Measurements from ENCODE around the gene WDR91.

WDR91 gene

DNA sequence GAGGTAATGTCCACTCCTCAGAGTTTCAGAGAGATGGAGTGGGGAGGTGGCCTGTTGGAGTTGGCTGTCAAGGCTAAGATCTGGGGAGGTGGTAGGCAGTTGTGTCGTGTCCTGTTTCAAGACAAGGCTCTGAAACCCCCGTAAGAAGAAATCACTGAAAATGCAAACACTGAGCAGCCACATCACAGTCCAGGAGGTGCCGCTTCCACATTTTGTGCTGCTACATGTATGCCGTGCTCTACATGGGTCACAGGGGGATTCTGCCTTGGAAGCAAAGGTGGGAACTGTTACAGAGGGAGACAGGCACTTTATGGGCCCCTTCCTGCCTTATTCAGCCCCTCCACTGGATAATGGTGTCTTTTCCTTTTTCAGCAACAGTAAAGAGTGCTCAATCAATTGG is 11.9 kb downstream of the WDR91 start:
- no peak for DNase-seq (ENCODE audit: low read depth, low spot score)

- DNase-seq (ENCODE audit: low read depth, low spot score) = no peak
Observed at GRCh38 chr7:135197906-135198655, 13.2 kb downstream of the WDR91 start.

GRCh38 chr7:135197343-135197742 is 14.0 kb downstream of the WDR91 start:
- no peak for DNase-seq (ENCODE audit: low read depth, low spot score)

- DNase-seq (ENCODE audit: low read depth, low spot score) = no peak
Observed at GRCh38 chr7:135195968-135196629, 15.2 kb downstream of the WDR91 start.

GRCh38 chr7:135195156-135195555 is 16.2 kb downstream of the WDR91 start:
- no peak for DNase-seq (ENCODE audit: low read depth, low spot score)

DNA sequence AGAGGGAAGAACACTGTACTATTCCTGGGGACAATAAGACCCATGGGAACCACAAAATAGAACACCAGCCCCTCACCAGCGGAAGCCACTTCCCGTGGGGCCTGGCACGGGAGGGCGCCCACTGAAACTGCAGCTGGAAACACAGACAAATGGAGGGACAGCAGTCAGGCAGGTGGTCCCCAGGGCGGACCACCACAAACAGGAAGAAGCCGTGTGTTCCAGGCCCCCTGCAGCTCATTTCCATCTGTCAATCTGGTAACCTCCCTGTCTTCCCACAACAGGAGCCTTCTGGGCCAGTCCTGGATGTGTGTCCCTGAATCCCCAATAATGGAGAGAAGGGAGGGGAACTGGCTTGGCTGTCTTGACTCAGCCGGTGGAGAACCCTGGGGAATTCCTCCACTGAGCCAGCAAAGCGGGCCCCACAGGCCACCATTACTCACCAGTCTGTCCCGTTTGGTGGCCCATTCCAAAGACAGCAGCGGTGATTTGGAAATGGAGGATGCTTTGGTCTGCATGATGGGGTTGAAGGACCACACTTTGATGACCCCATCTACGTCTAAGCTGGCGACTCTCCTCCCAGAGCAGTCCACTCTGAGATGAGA is 16.7 kb downstream of the WDR91 start:
- no peak for DNase-seq (ENCODE audit: low read depth, low spot score)

GRCh38 chr7:135193615-135194081 is 17.7 kb downstream of the WDR91 start:
- DNase-seq (ENCODE audit: low read depth, low spot score) = no peak

GRCh38 chr7:135192914-135193536 is 18.3 kb downstream of the WDR91 start:
- no peak for DNase-seq (ENCODE audit: low read depth, low spot score)

- DNase-seq (ENCODE audit: low read depth, low spot score) = no peak
Observed at GRCh38 chr7:135190703-135191102, 20.6 kb downstream of the WDR91 start.

GRCh38 chr7:135189961-135190360 is 21.4 kb downstream of the WDR91 start:
- DNase-seq (ENCODE audit: low read depth, low spot score) = no peak

DNA sequence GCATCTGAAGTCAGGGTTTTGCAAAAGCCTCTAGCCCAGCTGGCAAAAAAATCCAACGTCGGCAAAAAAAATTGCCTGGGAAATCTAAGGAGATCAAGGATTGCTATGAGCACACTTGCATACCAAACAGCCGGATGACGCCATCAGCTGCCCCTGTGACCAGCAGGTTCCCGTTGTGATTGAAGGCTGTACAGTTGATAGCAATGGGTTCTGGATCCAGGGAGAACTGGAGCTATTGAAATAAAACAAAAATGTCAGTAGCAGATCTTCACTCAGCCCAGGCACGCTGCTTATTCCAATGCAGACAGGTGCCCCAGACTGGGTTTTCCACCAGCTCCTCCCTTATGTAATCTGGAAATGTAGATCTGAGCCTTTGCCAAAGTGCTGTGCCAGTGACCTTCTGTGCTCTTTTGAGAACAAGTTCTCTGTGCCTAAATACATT is 22.1 kb downstream of the WDR91 start:
- DNase-seq (ENCODE audit: low read depth, low spot score) = no peak

- no peak for DNase-seq (ENCODE audit: low read depth, low spot score)
Observed at GRCh38 chr7:135188298-135188984, 22.9 kb downstream of the WDR91 start.

- no peak for DNase-seq (ENCODE audit: low read depth, low spot score)
Observed at GRCh38 chr7:135186841-135187253, 24.5 kb downstream of the WDR91 start.

- DNase-seq (ENCODE audit: low read depth, low spot score) = no peak
Observed at GRCh38 chr7:135186261-135186540, 25.1 kb downstream of the WDR91 start.

GRCh38 chr7:135185471-135186260 is 25.7 kb downstream of the WDR91 start:
- DNase-seq (ENCODE audit: low read depth, low spot score) = no peak

DNA sequence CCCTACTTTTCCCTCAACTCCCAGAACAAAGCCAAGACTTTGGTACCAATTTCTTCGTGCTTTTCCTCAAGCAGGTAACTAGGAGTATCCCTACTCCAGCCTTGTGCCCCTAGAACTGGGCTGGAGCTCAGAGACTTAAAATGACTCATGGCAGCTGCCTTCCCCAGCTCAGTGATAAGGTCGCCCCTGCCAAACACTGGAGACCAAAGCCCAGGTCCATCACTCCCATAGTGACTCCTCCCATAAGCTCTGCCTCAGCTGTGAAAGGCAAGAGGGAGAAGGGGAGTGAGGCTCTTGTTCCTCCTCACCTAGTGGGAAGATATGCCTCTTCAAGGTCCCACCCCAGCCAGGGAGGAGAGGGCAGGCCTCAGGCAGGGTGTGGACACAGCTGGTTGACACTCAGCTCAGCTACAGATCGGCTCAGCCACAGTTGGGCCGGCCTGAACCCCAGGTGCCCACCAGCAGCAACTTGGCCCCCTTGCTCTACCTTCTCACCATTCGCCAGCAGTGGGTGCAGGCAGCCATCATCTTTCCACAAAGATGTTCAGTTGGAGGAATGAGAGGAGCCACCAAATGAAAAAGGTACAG is 27.0 kb downstream of the WDR91 start:
- no peak for DNase-seq (ENCODE audit: low read depth, low spot score)

DNA sequence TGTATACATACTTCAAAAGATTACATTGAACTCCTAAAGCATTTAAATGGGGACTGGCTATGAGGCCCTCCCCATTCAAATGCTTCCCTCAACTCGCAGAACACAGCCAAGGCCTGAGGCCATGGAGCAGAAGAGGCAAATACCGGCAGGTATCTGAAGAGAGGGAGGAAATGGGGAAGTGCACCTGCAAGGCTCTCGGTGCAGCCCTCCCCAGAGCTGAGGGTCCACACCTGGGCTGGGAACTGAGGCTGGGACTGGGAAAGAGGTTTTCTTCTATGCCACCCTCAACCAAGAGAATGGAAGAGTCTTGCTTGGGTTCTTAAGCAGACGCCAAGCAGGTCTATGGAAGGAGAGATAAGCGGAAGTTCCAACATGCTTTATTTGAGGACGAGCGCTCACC is 27.8 kb downstream of the WDR91 start:
- DNase-seq (ENCODE audit: low read depth, low spot score) = no peak

DNA sequence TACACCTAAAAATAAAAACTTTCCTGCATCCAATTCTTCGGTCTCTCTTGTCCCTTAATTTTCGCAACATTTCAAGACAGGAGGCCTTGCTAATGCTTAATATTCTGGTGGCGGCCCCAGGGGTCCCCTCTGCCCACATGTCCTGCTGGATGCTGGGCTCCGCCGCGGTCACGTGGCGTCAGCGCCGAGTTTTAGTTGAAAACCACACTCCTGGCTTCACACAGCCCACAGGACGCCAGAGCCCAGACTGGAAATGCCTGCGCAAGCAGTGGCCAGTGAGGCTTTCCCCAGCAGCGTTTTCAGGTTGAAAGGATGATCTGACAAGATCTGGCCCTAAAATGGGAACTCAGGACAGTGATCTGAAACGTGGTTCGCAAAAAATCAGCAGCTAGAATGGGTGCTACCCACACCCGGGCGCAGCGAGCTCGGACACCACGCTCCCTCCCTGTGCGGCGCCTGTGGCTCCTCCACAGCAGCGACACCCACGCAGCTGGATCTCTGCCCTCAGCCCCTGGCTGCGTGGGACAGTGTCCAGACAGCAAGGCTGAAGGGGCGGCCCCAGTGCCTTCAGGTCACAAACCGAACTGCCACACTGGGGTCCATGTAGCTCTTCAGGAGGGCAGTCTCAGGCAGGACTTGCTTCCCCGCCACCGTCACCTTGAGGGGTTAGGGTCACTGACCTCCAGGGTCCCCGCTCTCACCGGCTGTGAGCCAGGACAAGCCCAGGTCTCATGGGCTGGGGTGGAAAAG is 29.2 kb downstream of the WDR91 start:
- DNase-seq (ENCODE audit: low read depth, low spot score) = no peak

GRCh38 chr7:135181261-135181928 is 29.9 kb downstream of the WDR91 start:
- DNase-seq (ENCODE audit: low read depth, low spot score) = no peak
